ENCODE results near the gene RRBP1.
A peak's percentile ranks its signal among the peaks of the same experiment; 100 is the strongest.

The RRBP1 gene

GRCh38 chr20:17682103-17682888, at the start of gene RRBP1:
Gene RRBP1 (minus strand): TSS chr20:17682242. CDS start chr20:17660507, 21,735 bp downstream.
- DNase-seq, result peak; percentile 89

DNA sequence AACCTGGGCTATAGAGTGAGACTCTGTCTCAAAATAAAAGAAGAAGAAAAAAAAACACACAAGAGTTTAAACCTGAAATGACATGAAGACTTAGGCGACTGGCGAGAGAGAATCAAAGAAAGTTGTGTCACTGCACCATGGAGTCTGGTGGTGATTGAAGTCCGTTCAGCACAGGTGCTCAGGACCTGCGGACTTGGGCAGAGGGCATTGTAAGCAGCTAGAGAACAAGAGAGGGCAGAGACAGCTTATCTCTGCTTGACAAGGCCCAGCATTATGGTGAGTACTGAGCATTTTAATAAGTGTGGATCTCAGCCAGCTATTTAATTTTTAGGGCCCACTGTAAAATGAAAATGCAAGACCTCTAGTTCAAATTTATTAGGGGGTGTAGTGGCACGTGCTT, 49.2 kb upstream of the RRBP1 start:
- DNase-seq, result no peak

DNA sequence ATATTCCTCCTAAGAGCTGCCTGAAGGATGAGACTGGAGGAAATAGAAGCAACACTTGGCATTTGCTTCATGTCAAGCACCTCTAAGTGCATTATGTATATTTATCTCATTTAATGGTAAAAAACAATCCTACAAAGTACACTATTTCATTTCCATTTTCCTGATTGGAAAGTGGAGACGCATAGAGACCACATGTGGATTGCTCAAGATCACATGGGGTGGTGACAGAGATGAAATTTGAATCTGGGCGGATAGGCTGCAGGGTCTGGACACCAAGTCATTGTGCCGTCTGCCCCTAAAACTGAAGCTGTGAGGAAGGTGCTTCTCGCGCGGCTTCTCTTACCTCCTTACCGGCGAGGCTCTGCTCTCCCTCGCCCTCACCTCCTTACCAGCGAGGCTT, 48.0 kb upstream of the RRBP1 start:
- no peak for DNase-seq

DNA sequence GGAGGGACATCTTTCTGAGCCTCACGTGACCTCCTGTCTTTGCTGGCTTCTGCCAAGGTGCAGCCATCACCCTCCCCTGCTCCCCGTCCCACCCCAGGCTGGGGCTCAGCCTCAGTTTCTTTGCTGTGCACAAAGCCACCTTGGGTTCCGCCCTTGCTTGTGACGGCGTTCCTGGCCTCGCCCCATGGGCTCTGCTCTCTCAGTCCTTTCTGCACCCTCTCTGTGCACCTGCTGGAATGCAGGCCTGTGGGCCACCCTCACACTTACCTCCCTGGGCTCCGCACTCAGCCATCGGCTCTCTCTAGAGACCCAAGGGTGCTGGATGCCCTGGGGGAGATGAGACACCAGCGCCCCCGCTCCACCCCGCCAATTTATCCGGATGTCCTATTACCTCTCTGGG, 46.0 kb upstream of the RRBP1 start:
- no peak for DNase-seq

DNA sequence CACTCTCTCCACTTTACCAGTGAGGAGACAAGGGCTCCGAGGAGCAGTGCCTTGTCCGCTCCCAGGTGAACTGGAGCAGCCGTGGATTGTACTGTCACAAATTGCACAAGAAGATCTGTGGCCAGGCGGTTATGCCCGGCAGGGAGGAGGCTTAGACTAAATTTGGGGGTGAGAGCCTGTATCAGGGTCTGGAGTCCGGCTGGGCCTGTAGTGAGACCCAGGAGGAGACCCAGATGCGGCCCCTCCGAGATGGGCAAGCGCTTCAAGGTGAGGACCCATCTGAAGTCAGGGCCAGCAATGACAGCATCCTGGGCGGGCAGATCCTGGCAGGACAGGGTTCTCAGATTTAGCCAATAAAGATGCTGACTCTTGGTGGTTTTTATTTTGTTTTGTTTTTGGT, 45.3 kb upstream of the RRBP1 start:
- DNase-seq, result no peak

DNA sequence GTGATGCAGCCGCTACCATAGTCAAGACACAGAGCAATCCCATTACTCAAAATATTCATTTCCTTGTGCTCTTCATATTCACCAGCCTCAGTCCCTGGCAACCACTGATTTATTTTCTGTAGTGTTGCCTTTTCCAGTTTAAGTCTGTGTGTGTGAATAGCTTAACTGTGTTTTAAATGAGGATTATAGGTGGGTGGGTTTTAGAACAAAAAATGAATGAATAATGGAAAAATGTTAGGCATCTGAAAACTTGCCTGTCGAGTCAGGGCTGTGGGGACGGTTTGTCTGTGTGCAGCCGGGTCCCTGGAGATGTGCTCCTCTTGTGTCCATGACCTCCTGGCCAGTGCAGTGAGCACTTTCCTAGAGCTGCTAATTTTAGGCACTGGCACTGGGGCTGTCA, 44.9 kb upstream of the RRBP1 start:
- DNase-seq, result no peak

- no peak for DNase-seq
These were observed 43.2 kb upstream of the RRBP1 start for GRCh38 chr20:17725094-17725835.

DNA sequence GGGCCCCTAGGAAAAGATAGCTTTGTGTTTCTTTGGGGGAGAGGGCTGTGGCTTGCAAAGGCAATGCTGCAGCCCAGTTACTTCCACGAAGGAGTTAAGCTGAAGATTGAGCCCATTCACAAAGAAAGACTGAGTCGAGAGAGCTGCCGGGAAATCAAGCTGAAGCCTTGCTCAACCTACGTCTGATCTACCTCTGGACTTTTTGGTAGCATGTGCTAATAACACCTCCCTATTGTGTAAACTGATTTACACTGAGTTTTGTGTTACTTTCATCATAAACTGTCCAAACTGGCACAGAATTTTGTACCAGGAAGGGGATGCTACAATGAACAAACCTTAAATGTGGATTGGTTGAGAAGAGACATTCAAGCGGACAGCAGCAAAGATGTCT, 41.3 kb upstream of the RRBP1 start:
- DNase-seq, result no peak

DNA sequence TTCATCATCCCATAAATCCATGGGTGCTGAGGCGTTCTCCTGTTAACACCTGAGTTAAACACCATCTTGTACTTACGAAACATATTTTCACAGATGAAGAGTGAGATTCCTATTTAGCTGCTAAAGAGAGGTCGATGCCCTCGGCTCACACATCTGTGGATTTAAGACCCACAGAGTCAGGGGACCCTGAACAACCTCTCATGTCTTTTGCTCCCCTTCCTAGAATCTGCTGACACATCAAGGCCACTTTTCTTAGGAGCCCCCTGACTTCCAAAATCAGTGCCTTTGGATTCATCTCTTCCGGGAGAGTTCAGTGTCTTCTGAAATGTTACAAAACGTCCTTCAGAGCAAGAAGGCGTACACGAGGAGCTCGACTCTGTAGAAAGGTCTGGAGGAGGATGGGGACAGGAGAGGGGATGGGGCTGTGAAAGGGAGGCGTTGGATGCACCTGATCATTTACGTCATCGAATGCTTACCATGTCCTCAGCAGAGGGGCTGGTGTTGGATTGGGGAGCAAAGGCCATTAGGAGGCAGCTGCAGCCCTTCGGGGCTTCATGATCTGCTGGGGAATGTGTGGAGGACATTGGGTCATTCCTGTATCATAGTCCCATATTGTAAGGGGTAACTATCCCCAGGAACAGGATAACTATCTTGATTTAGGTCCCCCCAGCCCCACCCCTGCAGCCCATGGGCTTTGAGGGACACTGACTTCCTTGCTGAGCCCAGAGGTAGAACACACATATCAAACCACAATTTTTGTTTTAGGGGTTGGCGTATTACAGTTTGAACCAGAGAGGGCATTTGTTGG, 40.7 kb upstream of the RRBP1 start:
- DNase-seq, result no peak

DNA sequence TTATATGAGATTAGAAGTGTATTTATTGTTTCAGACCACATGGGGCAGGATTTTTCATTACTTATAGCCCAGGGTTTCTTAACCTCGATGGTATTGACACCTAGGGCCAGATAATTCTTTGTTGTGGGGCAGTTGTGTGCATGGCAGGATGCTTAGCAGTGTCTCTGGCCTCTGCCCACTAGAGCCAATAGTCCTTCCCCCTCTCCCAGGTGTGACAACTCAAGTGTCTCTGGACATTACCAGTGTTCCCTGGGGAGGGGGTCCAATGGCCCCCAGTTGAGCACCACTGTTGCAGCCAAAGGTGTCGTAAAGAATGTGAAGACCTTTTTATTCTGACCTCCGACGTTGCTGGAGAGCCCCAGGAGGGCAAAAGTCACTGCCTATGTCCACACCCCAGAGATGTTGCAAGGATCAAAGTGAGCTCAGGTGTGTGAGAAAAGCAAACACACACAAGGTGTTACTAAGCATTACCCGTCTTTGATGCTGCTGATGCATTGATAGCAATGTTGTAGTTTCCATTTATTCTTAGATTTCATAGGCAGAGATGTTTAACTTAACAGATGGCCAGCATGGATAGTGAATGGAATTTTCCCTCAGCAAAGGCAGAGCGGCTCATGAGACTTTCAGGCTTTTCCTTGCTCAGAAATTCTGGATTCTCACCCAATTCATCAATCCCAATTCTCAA, 39.9 kb upstream of the RRBP1 start:
- no peak for DNase-seq

GRCh38 chr20:17720755-17721154, 38.7 kb upstream of the RRBP1 start:
- no peak for DNase-seq

DNA sequence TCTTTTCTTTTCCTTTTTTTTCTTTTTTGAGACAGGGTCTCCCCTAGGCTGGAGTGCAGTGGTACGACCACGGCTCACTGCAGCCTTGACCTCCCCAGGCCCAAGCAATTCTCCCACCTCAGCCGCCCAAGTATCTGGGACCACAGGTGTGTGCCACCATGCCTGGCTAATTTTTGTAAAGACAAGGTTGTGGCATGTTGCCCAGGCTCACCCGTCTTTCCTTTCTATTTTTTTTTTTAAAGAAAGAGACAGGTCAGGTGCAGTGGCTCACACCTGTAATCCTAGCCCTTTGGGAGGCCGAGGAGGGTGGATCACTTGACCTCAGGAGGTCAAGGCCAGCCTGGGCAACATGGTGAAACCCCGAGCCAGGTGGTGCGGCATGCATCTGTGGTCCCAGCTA, 34.3 kb upstream of the RRBP1 start:
- no peak for DNase-seq

DNA sequence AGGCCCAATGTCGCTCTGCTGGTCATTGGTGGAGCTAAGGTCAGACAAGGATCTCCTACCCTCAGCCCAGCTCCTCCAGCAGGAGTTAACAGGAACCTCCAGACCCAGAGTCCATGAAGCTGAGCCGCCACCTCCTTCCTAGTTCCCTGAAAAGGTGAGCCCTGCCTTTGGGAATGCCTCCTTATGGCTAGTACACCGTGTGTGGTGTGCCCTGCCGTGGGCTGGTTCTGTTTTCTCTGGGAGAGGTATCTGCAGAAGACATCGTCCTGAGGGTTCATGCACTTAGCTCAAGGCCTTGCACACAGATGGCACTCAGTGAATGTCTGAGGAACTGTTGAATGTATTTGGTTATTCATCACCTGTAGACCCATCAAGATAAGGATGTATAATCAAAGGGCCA, 33.0 kb upstream of the RRBP1 start:
- no peak for DNase-seq

GRCh38 chr20:17714597-17714996, 32.6 kb upstream of the RRBP1 start:
- DNase-seq, result no peak

GRCh38 chr20:17712708-17713107, 30.7 kb upstream of the RRBP1 start:
- DNase-seq, result no peak

DNA sequence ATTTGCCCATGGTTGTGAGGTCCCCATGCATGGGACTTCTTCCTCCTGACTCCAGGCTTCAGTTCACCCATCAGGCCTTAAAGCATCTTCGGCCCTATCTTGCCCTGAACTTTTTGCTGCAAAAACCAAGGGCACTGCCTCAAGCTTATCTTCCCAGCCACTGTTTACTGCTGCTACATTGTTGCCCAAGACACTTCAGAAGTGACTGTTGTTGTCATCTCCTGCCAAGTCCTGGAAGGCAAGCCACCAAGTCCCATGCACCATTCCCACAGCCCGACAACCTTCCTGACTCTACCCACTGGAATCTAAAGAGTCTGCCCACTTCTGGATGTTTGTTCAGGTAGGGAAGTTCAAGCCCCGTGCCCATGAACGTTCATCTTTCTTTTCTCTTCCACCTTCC, 30.2 kb upstream of the RRBP1 start:
- DNase-seq, result no peak

DNA sequence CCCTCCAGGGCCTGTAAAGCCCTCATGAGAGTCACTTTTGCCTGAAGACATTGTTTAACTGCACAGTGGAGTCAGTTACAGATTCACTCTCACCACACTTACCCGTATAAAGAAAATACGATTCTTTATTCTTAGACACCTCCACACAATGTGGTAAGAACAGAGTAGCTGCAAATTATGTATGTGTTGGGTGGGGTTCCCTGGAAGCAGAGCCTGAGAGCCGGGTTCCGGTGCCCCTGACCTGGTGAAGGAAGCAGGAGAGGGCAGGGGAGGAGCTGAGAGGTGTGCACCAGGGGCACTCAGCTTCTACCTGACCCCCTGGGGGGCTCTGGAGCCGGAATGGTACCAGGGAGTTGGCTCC, 29.2 kb upstream of the RRBP1 start:
- DNase-seq, result no peak

DNA sequence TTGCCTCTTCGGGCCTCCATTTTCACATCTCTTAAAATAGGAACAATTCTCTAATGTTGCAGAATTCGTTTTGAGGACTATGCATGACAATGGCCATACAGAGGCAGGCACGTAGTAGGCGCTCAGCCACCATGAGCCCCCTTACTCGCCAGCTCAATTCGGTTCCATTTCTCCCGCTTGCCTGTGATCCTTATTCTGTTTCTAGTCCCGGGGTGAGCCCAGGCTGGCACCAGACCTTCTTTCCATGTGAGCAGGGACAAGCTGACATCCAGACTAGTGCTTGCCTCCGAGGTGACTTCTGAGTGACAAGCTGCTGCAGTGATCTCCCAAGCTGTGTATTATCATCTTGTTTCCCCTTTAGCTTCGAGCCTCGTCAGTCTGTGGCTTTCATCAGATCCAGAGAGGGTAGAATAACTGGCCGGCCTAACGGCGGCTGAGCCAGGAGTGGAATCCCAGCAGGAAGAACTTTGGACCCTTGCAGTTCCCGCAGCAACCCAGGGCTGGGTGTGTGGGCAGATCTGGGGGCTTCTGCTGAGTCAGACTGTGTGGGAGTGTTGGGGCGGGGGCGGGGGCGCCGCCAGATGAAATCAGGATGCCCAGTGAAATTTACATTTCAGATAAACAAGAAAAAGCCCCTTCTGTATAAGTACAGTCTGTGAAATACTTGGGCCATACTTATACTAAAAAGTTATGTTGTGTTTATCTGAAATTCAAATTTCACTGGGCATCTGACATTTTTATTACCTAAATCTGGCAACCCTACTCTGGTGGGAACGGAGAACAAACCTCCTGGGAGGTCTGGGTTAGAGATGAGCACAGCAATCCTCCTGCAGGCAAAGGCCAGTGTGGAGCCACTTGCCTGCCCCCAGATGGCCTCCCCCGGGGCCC, 28.6 kb upstream of the RRBP1 start:
- DNase-seq, result no peak

- no peak for DNase-seq
These were observed 27.6 kb upstream of the RRBP1 start for GRCh38 chr20:17709361-17710293.

GRCh38 chr20:17708675-17709360, 26.8 kb upstream of the RRBP1 start:
- DNase-seq, result no peak
